ENCODE data around the gene SP6.

The SP6 gene

DNA sequence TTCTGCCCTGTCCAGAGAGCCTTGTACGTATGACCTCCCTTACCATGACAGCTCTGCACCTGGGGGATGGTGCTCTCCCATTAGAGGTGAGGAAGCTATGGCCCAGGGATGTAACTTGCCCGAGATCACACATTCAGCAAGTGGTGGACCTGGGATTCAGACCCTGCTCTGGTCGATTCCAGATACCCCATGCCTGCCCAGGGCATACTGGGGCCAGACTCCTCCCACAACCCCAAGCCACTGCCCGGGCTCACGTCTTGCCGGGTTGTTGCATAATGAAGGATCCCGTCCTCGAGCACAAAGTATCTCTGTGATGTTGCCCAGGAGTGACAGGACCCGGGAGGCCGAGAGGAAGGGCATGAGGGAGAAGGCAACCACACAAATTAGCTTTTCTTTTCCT lies 31.5 kb downstream of the SP6 start:
- DNase-seq (ENCODE audit: low read depth in 1 of 2, low spot score in 1 of 2), result no peak
- Histone ChIP-seq H3K27ac (replicated peaks) (no peak overlapping the region), H3K4me3 (replicated peaks; ENCODE audit: insufficient read depth, low read length) (no peak overlapping the region), H3K27me3 (ENCODE audit: insufficient read depth, poor library complexity, severe bottlenecking) (no peaks in the 10 kb centered on the region)
- TF ChIP-seq, protein P1, sequence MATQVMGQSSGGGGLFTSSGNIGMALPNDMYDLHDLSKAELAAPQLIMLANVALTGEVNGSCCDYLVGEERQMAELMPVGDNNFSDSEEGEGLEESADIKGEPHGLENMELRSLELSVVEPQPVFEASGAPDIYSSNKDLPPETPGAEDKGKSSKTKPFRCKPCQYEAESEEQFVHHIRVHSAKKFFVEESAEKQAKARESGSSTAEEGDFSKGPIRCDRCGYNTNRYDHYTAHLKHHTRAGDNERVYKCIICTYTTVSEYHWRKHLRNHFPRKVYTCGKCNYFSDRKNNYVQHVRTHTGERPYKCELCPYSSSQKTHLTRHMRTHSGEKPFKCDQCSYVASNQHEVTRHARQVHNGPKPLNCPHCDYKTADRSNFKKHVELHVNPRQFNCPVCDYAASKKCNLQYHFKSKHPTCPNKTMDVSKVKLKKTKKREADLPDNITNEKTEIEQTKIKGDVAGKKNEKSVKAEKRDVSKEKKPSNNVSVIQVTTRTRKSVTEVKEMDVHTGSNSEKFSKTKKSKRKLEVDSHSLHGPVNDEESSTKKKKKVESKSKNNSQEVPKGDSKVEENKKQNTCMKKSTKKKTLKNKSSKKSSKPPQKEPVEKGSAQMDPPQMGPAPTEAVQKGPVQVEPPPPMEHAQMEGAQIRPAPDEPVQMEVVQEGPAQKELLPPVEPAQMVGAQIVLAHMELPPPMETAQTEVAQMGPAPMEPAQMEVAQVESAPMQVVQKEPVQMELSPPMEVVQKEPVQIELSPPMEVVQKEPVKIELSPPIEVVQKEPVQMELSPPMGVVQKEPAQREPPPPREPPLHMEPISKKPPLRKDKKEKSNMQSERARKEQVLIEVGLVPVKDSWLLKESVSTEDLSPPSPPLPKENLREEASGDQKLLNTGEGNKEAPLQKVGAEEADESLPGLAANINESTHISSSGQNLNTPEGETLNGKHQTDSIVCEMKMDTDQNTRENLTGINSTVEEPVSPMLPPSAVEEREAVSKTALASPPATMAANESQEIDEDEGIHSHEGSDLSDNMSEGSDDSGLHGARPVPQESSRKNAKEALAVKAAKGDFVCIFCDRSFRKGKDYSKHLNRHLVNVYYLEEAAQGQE (IDR thresholded peaks at IDR 0.05; ENCODE audit: insufficient replicate concordance, low read depth), result no peak
- TF ChIP-seq POLR2AphosphoS5 (IDR thresholded peaks at IDR 0.05; ENCODE audit: low read depth), result no peak
- no peak for TF ChIP-seq GABPA (IDR thresholded peaks at IDR 0.05; ENCODE audit: low read depth)
- no peak for TF ChIP-seq SPI1 (IDR thresholded peaks at IDR 0.05; ENCODE audit: borderline replicate concordance, low read depth)
- TF ChIP-seq, protein P2, sequence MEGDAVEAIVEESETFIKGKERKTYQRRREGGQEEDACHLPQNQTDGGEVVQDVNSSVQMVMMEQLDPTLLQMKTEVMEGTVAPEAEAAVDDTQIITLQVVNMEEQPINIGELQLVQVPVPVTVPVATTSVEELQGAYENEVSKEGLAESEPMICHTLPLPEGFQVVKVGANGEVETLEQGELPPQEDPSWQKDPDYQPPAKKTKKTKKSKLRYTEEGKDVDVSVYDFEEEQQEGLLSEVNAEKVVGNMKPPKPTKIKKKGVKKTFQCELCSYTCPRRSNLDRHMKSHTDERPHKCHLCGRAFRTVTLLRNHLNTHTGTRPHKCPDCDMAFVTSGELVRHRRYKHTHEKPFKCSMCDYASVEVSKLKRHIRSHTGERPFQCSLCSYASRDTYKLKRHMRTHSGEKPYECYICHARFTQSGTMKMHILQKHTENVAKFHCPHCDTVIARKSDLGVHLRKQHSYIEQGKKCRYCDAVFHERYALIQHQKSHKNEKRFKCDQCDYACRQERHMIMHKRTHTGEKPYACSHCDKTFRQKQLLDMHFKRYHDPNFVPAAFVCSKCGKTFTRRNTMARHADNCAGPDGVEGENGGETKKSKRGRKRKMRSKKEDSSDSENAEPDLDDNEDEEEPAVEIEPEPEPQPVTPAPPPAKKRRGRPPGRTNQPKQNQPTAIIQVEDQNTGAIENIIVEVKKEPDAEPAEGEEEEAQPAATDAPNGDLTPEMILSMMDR (IDR thresholded peaks at IDR 0.05; ENCODE audit: insufficient read depth, low read length), result no peak

DNA sequence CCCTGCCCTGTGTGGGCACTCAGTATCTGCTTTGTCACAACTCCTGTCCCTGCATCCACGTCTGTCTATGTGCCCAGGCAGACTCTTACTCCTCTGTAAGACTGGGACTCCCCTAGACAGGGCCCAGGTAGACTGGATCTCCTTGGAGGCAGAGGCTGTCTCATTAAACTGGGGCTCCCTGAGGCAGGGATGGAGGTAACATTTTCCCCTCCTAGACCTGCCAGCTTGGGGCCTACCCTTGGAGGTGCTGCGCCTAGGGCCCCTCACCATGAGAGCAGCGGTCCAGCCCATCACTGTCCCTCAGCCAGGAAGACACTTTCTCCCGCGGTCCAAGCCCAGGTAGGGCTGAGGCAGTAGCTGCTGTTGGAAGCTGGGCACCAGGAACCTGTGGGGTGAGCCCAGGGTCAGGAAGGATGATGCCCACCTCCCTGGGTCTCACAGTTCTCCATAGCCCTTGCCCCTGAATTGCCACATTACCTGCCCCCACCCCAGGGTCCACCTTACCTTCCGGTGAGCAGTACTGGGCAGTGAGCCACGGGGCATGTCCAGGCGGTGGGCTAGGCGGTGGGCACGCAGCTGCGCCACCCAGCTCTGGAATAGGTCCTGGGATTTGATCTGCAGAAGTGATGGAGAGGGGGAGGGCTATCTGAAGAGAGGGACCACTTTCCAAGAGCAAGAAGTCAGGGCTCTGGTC lies 32.8 kb downstream of the SP6 start:
- Histone ChIP-seq H3K4me3 (replicated peaks; ENCODE audit: insufficient read depth, low read length) (no peak overlapping the region), H3K27ac (replicated peaks) (no peak overlapping the region), H3K27me3 (ENCODE audit: insufficient read depth, poor library complexity, severe bottlenecking) (no peaks in the 10 kb centered on the region)
- no peak for TF ChIP-seq SPI1 (IDR thresholded peaks at IDR 0.05; ENCODE audit: borderline replicate concordance, low read depth)
- TF ChIP-seq GABPA (IDR thresholded peaks at IDR 0.05; ENCODE audit: low read depth), result no peak
- no peak for TF ChIP-seq POLR2AphosphoS5 (IDR thresholded peaks at IDR 0.05; ENCODE audit: low read depth)
- TF ChIP-seq, protein P2 (IDR thresholded peaks at IDR 0.05; ENCODE audit: insufficient read depth, low read length), result no peak
- TF ChIP-seq, protein P1 (IDR thresholded peaks at IDR 0.05; ENCODE audit: insufficient replicate concordance, low read depth), result no peak
- DNase-seq (ENCODE audit: low read depth in 1 of 2, low spot score in 1 of 2), result no peak

DNA sequence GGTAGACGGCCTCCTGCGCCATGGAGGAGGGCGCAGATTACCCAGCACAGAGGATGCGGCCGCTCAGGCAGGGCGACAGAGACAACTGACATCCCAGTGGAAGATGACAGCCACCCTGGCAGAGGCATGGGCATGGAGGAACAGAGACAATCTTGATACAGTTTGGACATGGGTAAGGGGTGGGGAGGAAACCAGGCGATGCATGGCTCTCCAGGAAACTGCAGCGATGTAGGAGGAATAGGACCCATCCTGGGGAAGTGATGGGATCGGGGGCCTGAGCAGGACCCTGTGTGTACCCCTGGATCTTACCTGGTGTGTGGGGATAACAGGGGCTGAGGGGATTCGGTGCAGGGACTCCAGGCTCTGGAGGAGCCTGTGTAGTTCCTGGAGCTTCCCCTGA lies 34.0 kb downstream of the SP6 start:
- no peak overlapping the region for H3K27ac ChIP-seq (replicated peaks)
- H3K27me3 ChIP-seq (ENCODE audit: insufficient read depth, poor library complexity, severe bottlenecking), result no peaks in the 10 kb centered on the region
- H3K4me3 ChIP-seq (replicated peaks; ENCODE audit: insufficient read depth, low read length), result no peak overlapping the region
- TF ChIP-seq SPI1 (IDR thresholded peaks at IDR 0.05; ENCODE audit: borderline replicate concordance, low read depth) (no peak), POLR2AphosphoS5 (IDR thresholded peaks at IDR 0.05; ENCODE audit: low read depth) (no peak), GABPA (IDR thresholded peaks at IDR 0.05; ENCODE audit: low read depth) (no peak)
- TF ChIP-seq, protein P2 (IDR thresholded peaks at IDR 0.05; ENCODE audit: insufficient read depth, low read length), result no peak
- TF ChIP-seq, protein P1 (IDR thresholded peaks at IDR 0.05; ENCODE audit: insufficient replicate concordance, low read depth), result no peak
- no peak for DNase-seq (ENCODE audit: low read depth in 1 of 2, low spot score in 1 of 2)
